C4-2B (cell line): Measurements from ENCODE around the gene TMEM175.

Experiments used
- H3K27ac ChIP-seq: fragments of 450-650 bp; 2 replicates; pipeline ENCODE4 v1.5.1; 2017
- ZFX ChIP-seq: fragments of 450-650 bp; IDR thresholded peaks from 2 replicates; pipeline ENCODE4 v1.6.1; 2017
- TF ChIP-seq, protein P1 (sequence below): fragments of 450-650 bp; conservative IDR thresholded peaks from 2 replicates; pipeline ENCODE4 v1.5.1; 2017; ENCODE audit warnings: mild to moderate bottlenecking

Gene TMEM175

DNA sequence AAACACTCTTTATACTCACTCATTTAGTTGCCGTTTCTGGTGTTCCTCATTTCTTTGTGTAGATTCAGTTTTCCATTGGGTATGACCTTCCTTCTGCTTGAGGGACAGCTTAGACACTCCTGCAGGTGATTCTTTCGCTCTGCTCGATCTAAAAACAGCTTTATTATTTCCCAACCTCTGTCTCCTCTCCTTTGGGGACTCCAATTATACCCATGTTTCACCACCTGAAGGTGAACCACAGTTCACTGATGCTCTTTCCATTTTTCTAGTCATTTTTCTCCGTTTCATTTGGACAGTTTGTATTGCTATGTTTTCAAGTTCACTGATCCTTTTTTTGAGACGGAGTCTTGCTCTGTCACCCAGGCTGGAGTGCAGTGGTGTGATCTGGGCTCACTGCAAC lies 74.6 kb downstream of the TMEM175 start:
- TF ChIP-seq, protein P1, sequence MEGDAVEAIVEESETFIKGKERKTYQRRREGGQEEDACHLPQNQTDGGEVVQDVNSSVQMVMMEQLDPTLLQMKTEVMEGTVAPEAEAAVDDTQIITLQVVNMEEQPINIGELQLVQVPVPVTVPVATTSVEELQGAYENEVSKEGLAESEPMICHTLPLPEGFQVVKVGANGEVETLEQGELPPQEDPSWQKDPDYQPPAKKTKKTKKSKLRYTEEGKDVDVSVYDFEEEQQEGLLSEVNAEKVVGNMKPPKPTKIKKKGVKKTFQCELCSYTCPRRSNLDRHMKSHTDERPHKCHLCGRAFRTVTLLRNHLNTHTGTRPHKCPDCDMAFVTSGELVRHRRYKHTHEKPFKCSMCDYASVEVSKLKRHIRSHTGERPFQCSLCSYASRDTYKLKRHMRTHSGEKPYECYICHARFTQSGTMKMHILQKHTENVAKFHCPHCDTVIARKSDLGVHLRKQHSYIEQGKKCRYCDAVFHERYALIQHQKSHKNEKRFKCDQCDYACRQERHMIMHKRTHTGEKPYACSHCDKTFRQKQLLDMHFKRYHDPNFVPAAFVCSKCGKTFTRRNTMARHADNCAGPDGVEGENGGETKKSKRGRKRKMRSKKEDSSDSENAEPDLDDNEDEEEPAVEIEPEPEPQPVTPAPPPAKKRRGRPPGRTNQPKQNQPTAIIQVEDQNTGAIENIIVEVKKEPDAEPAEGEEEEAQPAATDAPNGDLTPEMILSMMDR, result no peak
- no peak for TF ChIP-seq ZFX
- H3K27ac ChIP-seq, result no peak overlapping the region
